Kidney epithelial cell (primary cell): ENCODE data around the gene PLEKHG5. TPM values are rescaled to one million over a fixed set of nuclear protein-coding genes. Genes with fewer than 3 reads are reported as not detected.

Source experiments
- DNase-seq: peaks from one replicate; pipeline ENCODE4 v3.0.0-alpha.2; 2010; ENCODE audit warnings: low read depth
- H3K27me3 ChIP-seq: 2 replicates; pipeline ENCODE4 v1.6.0; 2011; ENCODE audit warnings: low read length; ENCODE audit not compliant: control insufficient read depth, insufficient read depth
- H3K36me3 ChIP-seq: 2 replicates; pipeline ENCODE4 v1.5.1; 2011; ENCODE audit warnings: low read length; ENCODE audit not compliant: control insufficient read depth, insufficient read depth
- H3K4me3 ChIP-seq: 2 replicates; pipeline ENCODE4 v1.5.1; 2011; ENCODE audit warnings: low read depth, mild to moderate bottlenecking, control low read depth, low read length
- total RNA-seq: library from RNA; depleted of rRNA; stranded (reverse); fragments of >200 nt; gene quantifications from 2 replicates; pipeline ENCODE4 v1.2.3, GENCODE V29; 2015
- TF ChIP-seq, protein P1 (sequence below): IDR thresholded peaks from 2 replicates; pipeline ENCODE4 v1.5.1; 2011; ENCODE audit warnings: mild to moderate bottlenecking, moderate library complexity, low read length, control low read depth, inconsistent platforms; ENCODE audit not compliant: insufficient read depth, poor library complexity, severe bottlenecking

The PLEKHG5 gene, protein sequence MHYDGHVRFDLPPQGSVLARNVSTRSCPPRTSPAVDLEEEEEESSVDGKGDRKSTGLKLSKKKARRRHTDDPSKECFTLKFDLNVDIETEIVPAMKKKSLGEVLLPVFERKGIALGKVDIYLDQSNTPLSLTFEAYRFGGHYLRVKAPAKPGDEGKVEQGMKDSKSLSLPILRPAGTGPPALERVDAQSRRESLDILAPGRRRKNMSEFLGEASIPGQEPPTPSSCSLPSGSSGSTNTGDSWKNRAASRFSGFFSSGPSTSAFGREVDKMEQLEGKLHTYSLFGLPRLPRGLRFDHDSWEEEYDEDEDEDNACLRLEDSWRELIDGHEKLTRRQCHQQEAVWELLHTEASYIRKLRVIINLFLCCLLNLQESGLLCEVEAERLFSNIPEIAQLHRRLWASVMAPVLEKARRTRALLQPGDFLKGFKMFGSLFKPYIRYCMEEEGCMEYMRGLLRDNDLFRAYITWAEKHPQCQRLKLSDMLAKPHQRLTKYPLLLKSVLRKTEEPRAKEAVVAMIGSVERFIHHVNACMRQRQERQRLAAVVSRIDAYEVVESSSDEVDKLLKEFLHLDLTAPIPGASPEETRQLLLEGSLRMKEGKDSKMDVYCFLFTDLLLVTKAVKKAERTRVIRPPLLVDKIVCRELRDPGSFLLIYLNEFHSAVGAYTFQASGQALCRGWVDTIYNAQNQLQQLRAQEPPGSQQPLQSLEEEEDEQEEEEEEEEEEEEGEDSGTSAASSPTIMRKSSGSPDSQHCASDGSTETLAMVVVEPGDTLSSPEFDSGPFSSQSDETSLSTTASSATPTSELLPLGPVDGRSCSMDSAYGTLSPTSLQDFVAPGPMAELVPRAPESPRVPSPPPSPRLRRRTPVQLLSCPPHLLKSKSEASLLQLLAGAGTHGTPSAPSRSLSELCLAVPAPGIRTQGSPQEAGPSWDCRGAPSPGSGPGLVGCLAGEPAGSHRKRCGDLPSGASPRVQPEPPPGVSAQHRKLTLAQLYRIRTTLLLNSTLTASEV
- total RNA-seq: 24.3 and 26.4 TPM in 2 replicates

DNA sequence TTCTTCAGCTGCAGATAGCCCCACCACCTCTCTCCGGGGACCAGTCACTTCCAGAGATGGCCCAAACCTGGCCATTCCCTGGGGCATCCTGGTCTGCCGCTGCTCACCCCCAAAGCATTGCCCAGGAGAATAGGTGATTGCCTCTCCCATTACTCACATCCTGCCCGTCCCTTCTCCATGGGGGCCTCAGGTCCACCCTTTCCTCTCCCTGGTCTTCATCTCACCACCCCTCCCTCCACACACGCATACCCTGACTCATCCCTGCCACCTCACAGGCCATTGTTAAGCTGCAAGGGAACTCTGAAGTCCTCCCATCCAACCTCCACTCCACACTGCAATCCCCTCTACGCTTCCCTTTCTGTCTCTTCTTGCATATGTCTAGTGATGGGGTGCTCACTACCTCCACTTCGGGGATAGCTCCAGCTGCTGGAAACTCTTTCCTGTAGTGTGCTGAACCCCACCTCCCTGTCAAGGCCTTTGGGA, at the start of gene PLEKHG5:
PLEKHG5 (minus strand) TSS at position 188 of the 483 bp plus-strand sequence. CDS start 14,096 bp downstream, outside the sequence.
- no peak for DNase-seq
- H3K36me3 ChIP-seq: no peaks in the 10 kb centered on the region
- H3K27me3 ChIP-seq: no peaks in the 10 kb centered on the region
- peak within 1 kb of the TSS; percentile 87 for H3K4me3 ChIP-seq
- TF ChIP-seq, protein P1, sequence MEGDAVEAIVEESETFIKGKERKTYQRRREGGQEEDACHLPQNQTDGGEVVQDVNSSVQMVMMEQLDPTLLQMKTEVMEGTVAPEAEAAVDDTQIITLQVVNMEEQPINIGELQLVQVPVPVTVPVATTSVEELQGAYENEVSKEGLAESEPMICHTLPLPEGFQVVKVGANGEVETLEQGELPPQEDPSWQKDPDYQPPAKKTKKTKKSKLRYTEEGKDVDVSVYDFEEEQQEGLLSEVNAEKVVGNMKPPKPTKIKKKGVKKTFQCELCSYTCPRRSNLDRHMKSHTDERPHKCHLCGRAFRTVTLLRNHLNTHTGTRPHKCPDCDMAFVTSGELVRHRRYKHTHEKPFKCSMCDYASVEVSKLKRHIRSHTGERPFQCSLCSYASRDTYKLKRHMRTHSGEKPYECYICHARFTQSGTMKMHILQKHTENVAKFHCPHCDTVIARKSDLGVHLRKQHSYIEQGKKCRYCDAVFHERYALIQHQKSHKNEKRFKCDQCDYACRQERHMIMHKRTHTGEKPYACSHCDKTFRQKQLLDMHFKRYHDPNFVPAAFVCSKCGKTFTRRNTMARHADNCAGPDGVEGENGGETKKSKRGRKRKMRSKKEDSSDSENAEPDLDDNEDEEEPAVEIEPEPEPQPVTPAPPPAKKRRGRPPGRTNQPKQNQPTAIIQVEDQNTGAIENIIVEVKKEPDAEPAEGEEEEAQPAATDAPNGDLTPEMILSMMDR: no peak

DNA sequence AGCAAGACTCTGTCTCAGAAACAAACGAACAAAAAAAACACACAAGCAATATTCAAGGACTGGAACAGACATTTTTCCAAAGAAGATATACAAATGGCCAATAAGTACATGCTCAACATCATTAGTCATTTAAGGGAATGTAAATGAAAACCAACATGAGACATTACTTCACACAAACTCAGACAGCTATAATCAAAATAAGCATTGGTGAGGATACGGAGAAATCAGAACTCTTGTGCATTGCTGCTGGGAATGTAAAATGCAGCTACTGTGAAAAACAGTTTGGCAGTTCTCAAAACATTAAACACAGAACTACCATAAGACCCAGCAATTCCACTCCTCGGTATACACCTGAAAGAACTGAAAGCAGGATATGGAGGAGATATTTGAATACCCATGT, 47.5 kb upstream of the PLEKHG5 start:
- Histone ChIP-seq H3K27me3 (no peaks in the 10 kb centered on the region), H3K4me3 (no peak overlapping the region), H3K36me3 (peaks cover 2% of the 10 kb centered on the region)
- no peak for DNase-seq
- TF ChIP-seq, protein P1: no peak

DNA sequence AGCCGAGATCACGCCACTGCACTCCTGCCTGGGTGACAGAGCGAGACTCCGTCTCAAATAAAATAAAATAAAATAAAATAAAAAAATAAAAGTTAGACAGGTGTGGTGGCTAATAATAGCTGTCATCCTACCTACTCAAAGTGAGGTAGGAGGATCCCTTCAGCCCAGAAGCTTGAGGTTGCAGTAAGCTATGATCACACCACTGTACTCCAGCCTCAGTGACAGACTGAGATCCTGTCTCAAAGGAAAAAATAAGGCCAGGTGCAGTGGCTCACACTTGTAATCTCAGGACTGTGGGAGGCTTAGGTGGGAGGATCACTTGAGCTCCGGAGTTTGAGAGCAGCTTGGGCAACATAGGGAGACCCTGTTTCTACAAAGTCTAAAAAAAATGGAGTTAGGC, 44.8 kb upstream of the PLEKHG5 start:
- TF ChIP-seq, protein P1: no peak
- Histone ChIP-seq H3K27me3 (no peaks in the 10 kb centered on the region), H3K36me3 (peaks cover 4% of the 10 kb centered on the region), H3K4me3 (no peak overlapping the region)
- no peak for DNase-seq

DNA sequence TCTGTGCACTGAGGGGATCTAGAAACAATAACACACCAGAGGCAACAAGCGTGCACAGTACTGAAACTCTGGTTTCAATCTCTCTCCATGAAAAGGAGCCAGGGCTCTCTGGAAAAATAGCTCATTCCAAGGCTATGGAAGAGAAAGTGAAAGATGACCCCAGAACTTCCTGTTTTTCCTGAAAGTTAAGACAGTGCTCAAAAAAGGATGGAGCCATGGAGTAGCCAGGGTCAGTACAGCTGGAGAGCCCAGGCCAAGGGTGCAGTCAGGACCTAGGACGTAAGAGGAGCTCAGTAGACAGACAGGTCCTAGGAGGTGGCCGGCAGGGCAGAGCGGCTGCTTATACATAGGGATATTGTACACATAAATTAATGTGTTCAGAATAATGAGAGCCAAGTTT, 43.7 kb upstream of the PLEKHG5 start:
- TF ChIP-seq, protein P1: no peak
- peaks cover 4% of the 10 kb centered on the region for H3K36me3 ChIP-seq

DNA sequence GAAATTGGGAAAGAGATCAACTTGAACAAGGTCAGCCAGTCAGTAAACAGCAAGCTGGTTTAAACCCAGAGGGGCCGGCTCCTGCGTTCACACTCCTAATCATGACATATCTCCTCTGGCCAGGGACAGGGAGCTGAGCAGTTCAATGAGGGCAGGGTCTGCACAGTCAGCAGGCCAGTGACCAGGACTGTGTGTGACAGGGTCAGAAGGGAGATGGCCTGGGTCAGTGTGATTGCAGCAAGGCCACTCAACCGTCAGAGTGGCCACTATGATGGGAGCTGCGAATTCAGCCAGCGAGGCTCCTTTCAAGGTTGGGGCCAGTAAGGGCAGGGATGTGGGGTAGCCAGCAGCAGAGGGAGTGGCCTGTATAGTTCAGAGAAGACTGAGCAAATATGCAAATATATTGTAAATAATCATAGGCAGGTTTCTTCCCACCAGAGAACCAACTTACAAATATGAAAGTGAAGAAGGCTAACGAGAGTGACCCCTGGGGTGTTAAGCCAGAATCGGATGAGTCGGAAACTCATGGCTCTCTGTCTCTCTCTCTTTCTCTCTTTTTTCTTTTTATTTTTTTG, 42.9 kb upstream of the PLEKHG5 start:
- H3K27me3 ChIP-seq: no peaks in the 10 kb centered on the region
- no peak for DNase-seq
- TF ChIP-seq, protein P1: no peak
- H3K4me3 ChIP-seq: no peak overlapping the region
- H3K36me3 ChIP-seq: peaks cover 4% of the 10 kb centered on the region

More for the DNA sequence above, 43.7 kb upstream of the PLEKHG5 start:
- Histone ChIP-seq H3K27me3 (no peaks in the 10 kb centered on the region), H3K4me3 (no peak overlapping the region)
- no peak for DNase-seq
